ENCODE measurements around the gene BEAN1. TPM values are rescaled to one million over a fixed set of nuclear protein-coding genes. Genes with fewer than 3 reads are reported as not detected.

Gene BEAN1
- total RNA-seq, 2 experiments from 2014 or later, result not detected

GRCh38 chr16:66399930-66400329 lies 27.2 kb upstream of the BEAN1 start:
- Mint-ChIP-seq H3K27ac (no peak overlapping the region), H3K27me3 (peaks cover 7% of the 10 kb centered on the region), H3K9me3 (ENCODE audit: low read depth) (no peaks in the 10 kb centered on the region), H3K4me3 (no peak overlapping the region), H3K4me1 (no peaks in the 10 kb centered on the region), H3K36me3 (ENCODE audit: low read depth) (no peaks in the 10 kb centered on the region)
- intact Hi-C loops (cut with DNase I, micrococcal nuclease), result no loop called here
- DNase-seq, result no peak
- no peak for ATAC-seq
- ChIA-PET POLR2A (no interaction called here), CTCF (interaction anchor here (1.9 kb wide), 1 partner anchor 9 kb away, joined by 6 read pairs; no protein-coding TSS in a partner anchor)

DNA sequence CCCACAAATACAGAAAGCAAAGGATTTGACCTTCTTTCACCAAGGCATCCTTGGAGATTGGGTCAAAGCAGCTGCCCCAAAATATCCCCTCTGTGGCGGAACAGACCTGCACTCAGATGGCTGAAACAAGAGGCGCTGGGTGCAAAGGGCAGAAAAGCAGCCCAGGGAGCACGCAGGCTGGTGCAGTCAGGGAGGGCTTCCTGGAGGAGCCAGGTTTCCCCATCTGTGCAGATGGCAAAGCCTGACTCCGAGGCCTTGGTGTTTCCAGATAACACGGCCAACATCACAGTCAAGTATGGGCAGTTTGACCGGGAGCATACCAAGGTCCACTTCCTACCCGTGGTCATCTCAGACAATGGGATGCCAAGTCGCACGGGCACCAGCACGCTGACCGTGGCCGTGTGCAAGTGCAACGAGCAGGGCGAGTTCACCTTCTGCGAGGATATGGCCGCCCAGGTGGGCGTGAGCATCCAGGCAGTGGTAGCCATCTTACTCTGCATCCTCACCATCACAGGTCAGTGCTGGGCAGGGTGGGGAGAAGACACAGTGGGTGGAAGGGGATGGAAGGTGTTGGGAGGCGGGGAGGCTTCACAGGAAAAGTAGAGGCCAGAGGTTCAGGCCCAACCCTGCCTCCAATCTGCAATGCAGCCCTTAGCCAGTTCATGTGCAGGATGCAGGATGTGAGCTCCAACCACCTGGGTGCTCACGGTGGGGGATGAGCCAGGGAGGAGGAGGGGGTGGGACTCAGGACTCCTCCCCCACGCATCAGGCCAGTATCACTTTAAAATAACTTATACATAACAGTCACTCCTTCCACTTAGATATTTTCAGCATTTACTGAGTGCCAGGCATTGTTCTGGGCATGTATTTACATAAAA lies 26.4 kb upstream of the BEAN1 start:
- H3K9me3 Mint-ChIP-seq (ENCODE audit: low read depth), result no peaks in the 10 kb centered on the region
- no peak overlapping the region for H3K4me3 Mint-ChIP-seq
- no peaks in the 10 kb centered on the region for H3K36me3 Mint-ChIP-seq (ENCODE audit: low read depth)
- intact Hi-C loops (cut with DNase I, micrococcal nuclease), result no loop called here
- H3K27ac Mint-ChIP-seq, result no peak overlapping the region
- ChIA-PET POLR2A (no interaction called here), CTCF (no interaction called here)
- no peak for ATAC-seq
- peaks cover 8% of the 10 kb centered on the region for H3K27me3 Mint-ChIP-seq
- no peak for DNase-seq
- H3K4me1 Mint-ChIP-seq, result no peaks in the 10 kb centered on the region

DNA sequence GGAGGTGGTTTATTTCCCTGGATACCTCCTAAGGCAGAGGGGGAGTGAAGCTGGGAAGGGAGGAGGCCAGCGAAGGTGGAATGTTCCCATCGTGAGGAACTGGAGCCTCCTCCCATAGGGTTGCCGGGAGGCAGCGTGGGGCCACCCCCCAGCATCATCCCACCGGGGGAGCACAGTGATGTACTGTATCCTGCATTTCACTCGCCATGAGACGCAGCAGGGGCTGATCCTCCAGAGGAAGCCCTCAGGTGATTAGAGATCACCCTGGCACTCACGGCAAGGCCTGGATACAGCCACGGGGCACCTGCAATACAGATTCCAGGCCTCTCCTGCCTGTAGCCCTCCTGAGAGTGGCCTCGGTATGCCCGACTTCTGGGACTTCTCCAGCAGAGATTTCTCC lies 25.5 kb upstream of the BEAN1 start:
- peaks cover 8% of the 10 kb centered on the region for H3K27me3 Mint-ChIP-seq
- no peak overlapping the region for H3K4me3 Mint-ChIP-seq
- intact Hi-C loops (cut with DNase I, micrococcal nuclease), result no loop called here
- H3K27ac Mint-ChIP-seq, result no peak overlapping the region
- no peaks in the 10 kb centered on the region for H3K9me3 Mint-ChIP-seq (ENCODE audit: low read depth)
- ChIA-PET CTCF (no interaction called here), POLR2A (no interaction called here)
- H3K36me3 Mint-ChIP-seq (ENCODE audit: low read depth), result no peaks in the 10 kb centered on the region
- DNase-seq, result no peak
- no peak for ATAC-seq
- H3K4me1 Mint-ChIP-seq, result no peaks in the 10 kb centered on the region

- intact Hi-C loops (cut with DNase I, micrococcal nuclease), result no loop called here
- DNase-seq (no peak), ATAC-seq (no peak)
- no peaks in the 10 kb centered on the region for H3K36me3 Mint-ChIP-seq (ENCODE audit: low read depth)
- H3K9me3 Mint-ChIP-seq (ENCODE audit: low read depth), result no peaks in the 10 kb centered on the region
- ChIA-PET CTCF (no interaction called here), POLR2A (no interaction called here)
- H3K27ac Mint-ChIP-seq, result no peak overlapping the region
- no peak overlapping the region for H3K4me3 Mint-ChIP-seq
- H3K4me1 Mint-ChIP-seq, result peaks cover 3% of the 10 kb centered on the region
- peaks cover 8% of the 10 kb centered on the region for H3K27me3 Mint-ChIP-seq
These were observed 24.9 kb upstream of the BEAN1 start for GRCh38 chr16:66402166-66402565.

GRCh38 chr16:66402591-66403230 lies 24.4 kb upstream of the BEAN1 start:
- CTCF ChIA-PET, result interaction anchor here (8.4 kb wide), 1 partner anchor 79 kb away, joined by 83 read pairs; no protein-coding TSS in a partner anchor
- Mint-ChIP-seq H3K4me3 (no peak overlapping the region), H3K36me3 (ENCODE audit: low read depth) (no peaks in the 10 kb centered on the region), H3K27me3 (peaks cover 8% of the 10 kb centered on the region), H3K27ac (no peak overlapping the region), H3K4me1 (peaks cover 4% of the 10 kb centered on the region), H3K9me3 (ENCODE audit: low read depth) (no peaks in the 10 kb centered on the region)
- ATAC-seq, result no peak
- no peak for DNase-seq
- POLR2A ChIA-PET, result no interaction called here
- intact Hi-C loops (cut with DNase I, micrococcal nuclease), result no loop called here

GRCh38 chr16:66403531-66404145 lies 23.5 kb upstream of the BEAN1 start:
- ChIA-PET POLR2A (no interaction called here), CTCF (interaction anchor here (0.6 to 8.4 kb wide), 6 partner anchors 78 to 348 kb away, joined by 3 to 83 read pairs (median 4); partner anchors contain the start of gene DYNC1LI2)
- intact Hi-C loops (cut with DNase I, micrococcal nuclease), result no loop called here
- ATAC-seq (no peak), DNase-seq (no peak)
- H3K4me3 Mint-ChIP-seq, result no peak overlapping the region
- no peaks in the 10 kb centered on the region for H3K36me3 Mint-ChIP-seq (ENCODE audit: low read depth)
- no peaks in the 10 kb centered on the region for H3K9me3 Mint-ChIP-seq (ENCODE audit: low read depth)
- H3K27ac Mint-ChIP-seq, result no peak overlapping the region
- peaks cover 4% of the 10 kb centered on the region for H3K27me3 Mint-ChIP-seq
- H3K4me1 Mint-ChIP-seq, result peaks cover 13% of the 10 kb centered on the region

- Mint-ChIP-seq H3K4me1 (peaks cover 24% of the 10 kb centered on the region), H3K27ac (no peak overlapping the region), H3K4me3 (no peak overlapping the region), H3K9me3 (ENCODE audit: low read depth) (no peaks in the 10 kb centered on the region), H3K36me3 (ENCODE audit: low read depth) (peaks cover 2% of the 10 kb centered on the region), H3K27me3 (peaks cover 4% of the 10 kb centered on the region)
- ChIA-PET POLR2A (interaction anchor here (0.6 to 0.7 kb wide), 2 partner anchors 85 to 128 kb away, joined by 3 read pairs; no protein-coding TSS in a partner anchor), CTCF (interaction anchor here (0.7 to 8.4 kb wide), 26 partner anchors 9 to 463 kb away, joined by 3 to 83 read pairs (median 5); partner anchors contain the start of gene CMTM2)
- no peak for DNase-seq
- intact Hi-C loops (cut with DNase I, micrococcal nuclease), result loop anchor here (5.0 kb wide), 2 partner anchors 247 to 462 kb away; no protein-coding TSS in a partner anchor
- no peak for ATAC-seq
These were observed 21.9 kb upstream of the BEAN1 start for GRCh38 chr16:66405057-66405783.

DNA sequence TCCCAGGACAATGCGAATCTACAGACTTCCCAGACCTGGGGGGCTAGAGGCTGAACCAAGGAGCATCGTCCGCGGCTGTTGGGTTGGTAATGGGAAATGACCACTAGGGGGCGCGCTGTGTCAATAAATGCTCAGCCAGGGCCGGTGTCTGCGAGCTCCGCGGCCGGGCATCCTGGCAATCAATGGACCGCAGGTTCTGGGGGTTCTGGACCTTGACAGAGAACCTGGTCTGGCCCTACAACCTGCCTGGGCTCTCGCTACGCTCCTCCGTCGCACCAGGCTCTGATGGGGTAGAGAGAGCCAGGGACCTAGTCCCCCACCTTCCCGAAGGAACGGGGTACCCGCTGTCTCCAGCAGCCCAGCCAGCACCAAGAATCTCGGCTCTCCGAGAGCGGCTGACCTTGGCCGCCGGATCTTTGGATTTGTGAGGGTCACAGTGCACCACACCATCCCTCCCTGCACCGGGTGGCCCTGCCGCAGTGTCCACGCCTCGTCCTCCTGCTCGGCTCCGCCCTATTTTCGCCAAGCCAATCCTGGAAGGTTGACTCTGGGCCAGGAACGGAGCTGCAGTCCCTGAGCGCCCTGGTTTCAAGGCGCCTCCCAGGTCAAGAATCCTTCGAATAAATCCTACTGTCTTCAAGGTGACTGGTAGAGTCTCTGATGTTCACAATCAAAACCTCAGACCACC lies 20.4 kb upstream of the BEAN1 start:
- H3K36me3 Mint-ChIP-seq (ENCODE audit: low read depth), result peaks cover 10% of the 10 kb centered on the region
- H3K27me3 Mint-ChIP-seq, result peaks cover 4% of the 10 kb centered on the region
- H3K4me1 Mint-ChIP-seq, result peaks cover 24% of the 10 kb centered on the region
- peak overlapping the region; percentile 12 for H3K27ac Mint-ChIP-seq
- DNase-seq (peak; percentile 94), ATAC-seq (peak; percentile 82)
- CTCF ChIA-PET, result interaction anchor here (0.6 to 8.4 kb wide), 52 partner anchors 9 to 461 kb away, joined by 3 to 83 read pairs (median 4); partner anchors contain the start of genes CKLF, CMTM2, CMTM3 and DYNC1LI2
- H3K9me3 Mint-ChIP-seq (ENCODE audit: low read depth), result peaks cover 3% of the 10 kb centered on the region
- POLR2A ChIA-PET, result interaction anchor here (1.0 kb wide), 1 partner anchor 202 kb away, joined by 3 read pairs; no protein-coding TSS in a partner anchor
- intact Hi-C loops (cut with DNase I, micrococcal nuclease), result loop anchor here (1.0 to 5.0 kb wide), 11 partner anchors 72 to 462 kb away; partner anchors contain the start of genes CMTM3 (in 1 of the 2) and DYNC1LI2 (in 1 of the 2)
- H3K4me3 Mint-ChIP-seq, result peak overlapping the region; percentile 72

DNA sequence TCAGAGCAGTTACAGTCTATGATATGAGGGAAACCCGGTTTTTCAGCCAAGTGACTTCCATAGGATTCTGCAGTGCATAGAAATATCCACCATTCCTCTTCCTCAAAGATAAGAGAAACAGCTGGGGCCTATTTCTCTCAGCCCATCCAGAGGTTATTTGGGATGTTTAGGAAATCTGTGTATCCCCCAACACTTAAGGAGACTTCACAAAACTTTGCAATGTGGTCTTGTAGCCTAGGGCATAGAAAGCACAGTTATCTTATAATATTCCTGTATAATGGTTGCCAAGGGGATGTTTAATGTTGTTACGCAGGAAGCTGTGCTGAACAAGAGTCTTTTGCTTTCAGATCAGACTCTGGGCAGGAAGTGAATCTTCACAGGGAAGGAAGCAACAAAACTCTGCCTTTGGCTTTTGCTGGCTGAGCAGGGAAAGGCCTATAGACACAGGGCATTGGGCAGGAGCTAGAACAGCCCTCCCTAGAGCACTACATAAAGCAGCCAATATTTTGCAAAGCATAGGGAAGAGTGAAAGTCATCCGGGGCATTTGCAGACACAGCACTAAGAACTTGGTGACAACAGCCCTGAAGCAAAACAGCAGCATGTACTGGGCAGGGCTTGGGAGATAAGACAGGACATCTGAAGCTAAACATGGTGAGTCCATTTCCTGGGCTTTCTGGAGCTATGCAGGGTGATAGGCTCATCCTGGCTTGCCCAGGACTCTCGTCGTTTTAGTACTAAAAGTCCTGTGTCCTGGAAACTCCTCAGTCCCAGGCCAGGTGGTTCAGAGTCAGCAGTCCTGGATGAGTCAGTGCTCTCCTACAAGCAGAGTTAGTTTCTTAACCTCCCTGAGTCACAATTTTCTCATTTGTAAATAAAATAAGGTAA lies 18.7 kb upstream of the BEAN1 start:
- ChIA-PET CTCF (interaction anchor here (0.6 to 8.4 kb wide), 12 partner anchors 9 to 466 kb away, joined by 3 to 83 read pairs (median 6); partner anchors contain the start of gene CMTM3), POLR2A (interaction anchor here (0.6 to 0.7 kb wide), 2 partner anchors 68 to 308 kb away, joined by 3 read pairs; no protein-coding TSS in a partner anchor)
- ATAC-seq (peak; percentile 76), DNase-seq (peak; percentile 55)
- H3K27ac Mint-ChIP-seq, result peak overlapping the region; percentile 92
- peaks cover 4% of the 10 kb centered on the region for H3K27me3 Mint-ChIP-seq
- intact Hi-C loops (cut with DNase I, micrococcal nuclease), result loop anchor here (1.0 to 5.0 kb wide), 6 partner anchors 108 to 465 kb away; partner anchors contain the start of gene CMTM4 (in 1 of the 2)
- peaks cover 14% of the 10 kb centered on the region for H3K36me3 Mint-ChIP-seq (ENCODE audit: low read depth)
- H3K4me1 Mint-ChIP-seq, result peaks cover 24% of the 10 kb centered on the region
- H3K4me3 Mint-ChIP-seq, result peak overlapping the region; percentile 64
- H3K9me3 Mint-ChIP-seq (ENCODE audit: low read depth), result peaks cover 6% of the 10 kb centered on the region

Measured in activated CD4-positive, alpha-beta T cell treated with anti-CD3 and anti-CD28 coated beads for 36 hours (primary cell).